ENCODE results near the gene HOXC9. TPM values are rescaled to one million over a fixed set of nuclear protein-coding genes. Genes with fewer than 3 reads are reported as not detected.
A peak's percentile ranks its signal among the peaks of the same experiment; 100 is the strongest.

Gene HOXC9
- total and polyA plus RNA-seq, 2 of the 8 experiments (the other 6 are each of a cell fraction or from before 2014, with no cell fraction given): not detected

GRCh38 chr12:54044425-54045103, 44.6 kb downstream of the HOXC9 start:
- Histone ChIP-seq H2BK5ac (ENCODE audit: low read depth, low read length) (no peak overlapping the region), H3K9ac (replicated peaks in 1 of 4; ENCODE audit: extremely low read depth in 1 of 4, low read depth in 3 of 4, low read length in 3 of 4) (no peak overlapping the region), H4K91ac (replicated peaks; ENCODE audit: insufficient read length, low read length) (no peak overlapping the region), H2AFZ (ENCODE audit: low read length) (no peak overlapping the region), H2AK5ac (ENCODE audit: low read depth, low read length) (no peak overlapping the region), H3K23ac (ENCODE audit: insufficient read length) (no peak overlapping the region), H3K56ac (replicated peaks; ENCODE audit: insufficient read length, low read depth, low read length) (no peak overlapping the region), H3K4me2 (ENCODE audit: insufficient read depth in 1 of 2, low read depth in 2 of 2, low read length in 2 of 2) (no peak overlapping the region), H3K14ac (ENCODE audit: insufficient read length) (no peak overlapping the region), H3K4me3 (ENCODE audit: extremely low read depth in 1 of 4, insufficient read depth in 2 of 4, low read depth in 3 of 4, low read length in 4 of 4) (no peak overlapping the region), H3K4ac (replicated peaks; ENCODE audit: insufficient read length, low read depth, low read length) (no peak overlapping the region), H3K79me2 (ENCODE audit: control insufficient read depth in 1 of 2, insufficient read depth in 2 of 2, low read length in 2 of 2) (no peaks in the 10 kb centered on the region), H4K8ac (ENCODE audit: extremely low read depth, insufficient read depth, low read length) (no peak overlapping the region), H3K23me2 (ENCODE audit: low read depth, low read length) (no peaks in the 10 kb centered on the region; the same call in 1 of the 2 replicates), H3K9me3 (ENCODE audit: insufficient read depth in 2 of 2, low read depth in 1 of 2, low read length in 1 of 2) (no peaks in the 10 kb centered on the region; a peak in 2 of 4 replicates), H3K36me3 (ENCODE audit: control insufficient read depth in 2 of 4, insufficient read depth in 4 of 4, low read length in 3 of 4) (peaks cover 0 to 9% (median 0%) of the 10 kb centered on the region in 4 experiments; a peak in 1 of 8 replicates), H3K18ac (ENCODE audit: extremely low read depth, low read length) (no peak overlapping the region), H2BK15ac (ENCODE audit: low read length) (no peak overlapping the region), H2BK20ac (ENCODE audit: low read length) (no peak overlapping the region), H2BK120ac (replicated peaks; ENCODE audit: low read depth, low read length) (no peak overlapping the region), H3K79me1 (ENCODE audit: low read depth, low read length) (no peaks in the 10 kb centered on the region), H4K20me1 (replicated peaks in 1 of 2; ENCODE audit: control insufficient read depth in 1 of 2, insufficient read depth in 2 of 2, low read length in 2 of 2) (peaks cover 10 to 11% of the 10 kb centered on the region in 2 experiments), H3K27ac (ENCODE audit: low read depth, low read length) (no peak overlapping the region), H3K4me1 (replicated peaks in 1 of 4; ENCODE audit: control insufficient read depth in 3 of 4, insufficient read depth in 4 of 4, low read length in 3 of 4) (peaks cover 0 to 4% (median 3%) of the 10 kb centered on the region in 4 experiments; a peak in 5 of 7 replicates), H2BK12ac (ENCODE audit: low read depth, low read length) (no peak overlapping the region), H3K27me3 (replicated peaks in 1 of 4; ENCODE audit: control insufficient read depth in 3 of 4, extremely low read depth in 1 of 4, insufficient read depth in 3 of 4, low read length in 3 of 4) (peaks cover 95 to 100% (median 99%) of the 10 kb centered on the region in 4 experiments), H4K5ac (ENCODE audit: insufficient read length, low read depth, low read length) (no peak overlapping the region)
- no peak for DNase-seq (ENCODE audit: low read depth in 1 of 2, low spot score in 2 of 2)
- ChIA-PET POLR2A (ENCODE audit: partially characterized antibody) (no interaction called here), CTCF (ENCODE audit: partially characterized antibody) (interaction anchor here (0.7 to 20.0 kb wide), 6 partner anchors 9 to 163 kb away, joined by 3 to 339 read pairs (median 5); partner anchors contain the start of gene SMUG1)
- no peak for FAIRE-seq
- WGBS, 2 experiments (ENCODE audit: extremely low coverage in 1 of 2, insufficient coverage in 1 of 2, insufficient read length in 1 of 2, insufficient replicate concordance in 2 of 2, low coverage in 1 of 2, low lambda C conversion rate in 2 of 2, missing lambda C conversion rate in 1 of 2): 49% methylated on average over 5 of the region's 5 CpGs; no CpG with 5 or more reads in 1 of the 2 experiments
- peak; percentile 65 for TF ChIP-seq RNF2 (IDR thresholded peaks at IDR 0.05; ENCODE audit: borderline replicate concordance, low read depth, low read length, missing control alignments, poor library complexity, severe bottlenecking)
- TF ChIP-seq SUZ12 (IDR thresholded peaks at IDR 0.05; ENCODE audit: low read length): 0 out of 2 replicates have a peak, but pooled peaks have one; percentile 2
- TF ChIP-seq GTF2F1 (IDR thresholded peaks at IDR 0.05; ENCODE audit: borderline replicate concordance, low read depth, low read length): no peak
- peak; percentile 19 for TF ChIP-seq EZH2 (IDR thresholded peaks at IDR 0.05; ENCODE audit: low read depth, low read length, severe bottlenecking)
- no peak for TF ChIP-seq SIX5 (IDR thresholded peaks at IDR 0.05; ENCODE audit: low read depth, low read length)
- TF ChIP-seq EGR1 (IDR thresholded peaks at IDR 0.05; ENCODE audit: borderline replicate concordance, low read depth, low read length): no peak
